Stimulated activated CD8-positive, alpha-beta memory T cell treated with anti-CD3 and anti-CD28 coated beads, Interleukin-7, amount 100 ng/mL, for 24 hours (primary cell): ENCODE data around the gene CARHSP1.
"Not testable (repeated sequence)": the region's sequence is repeated elsewhere in the genome, so short reads cannot be mapped to it uniquely, and the experiment has no call there.

Source experiments
- DNase-seq: peaks from one replicate; pipeline ENCODE4 v3.0.0-alpha.2; 2020; ENCODE audit warnings: low read depth

Gene CARHSP1

GRCh38 chr16:8828541-8829165 lies 40.2 kb downstream of the CARHSP1 start:
- DNase-seq = no peak

- DNase-seq = no peak
Observed at GRCh38 chr16:8826278-8826879, 42.4 kb downstream of the CARHSP1 start.

DNA sequence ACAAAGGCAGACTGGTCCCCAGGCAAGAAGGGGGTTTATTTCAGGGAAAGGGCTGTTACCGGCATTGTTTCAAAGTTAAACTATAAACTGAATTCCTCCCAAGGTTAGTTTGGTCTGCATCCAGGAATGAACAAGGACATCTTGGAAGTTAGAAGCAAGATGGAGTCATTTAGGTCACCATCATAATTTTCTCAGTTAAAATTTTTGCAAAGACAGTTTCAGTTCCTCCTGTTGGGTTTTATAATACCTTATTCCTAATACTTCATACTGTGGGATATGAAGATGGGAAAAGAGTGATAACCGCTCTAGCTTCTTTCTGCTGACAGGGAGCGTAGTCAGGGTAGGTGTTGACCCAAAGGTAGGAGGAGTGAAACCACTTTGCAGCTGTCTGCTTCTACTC lies 46.4 kb downstream of the CARHSP1 start:
- DNase-seq = no peak

GRCh38 chr16:8819411-8820034 lies 49.3 kb downstream of the CARHSP1 start:
- no peak for DNase-seq

- DNase-seq = no peak
Observed at GRCh38 chr16:8818504-8819270, 50.1 kb downstream of the CARHSP1 start.

- DNase-seq = no peak
Observed at GRCh38 chr16:8816967-8817655, 51.7 kb downstream of the CARHSP1 start.

DNA sequence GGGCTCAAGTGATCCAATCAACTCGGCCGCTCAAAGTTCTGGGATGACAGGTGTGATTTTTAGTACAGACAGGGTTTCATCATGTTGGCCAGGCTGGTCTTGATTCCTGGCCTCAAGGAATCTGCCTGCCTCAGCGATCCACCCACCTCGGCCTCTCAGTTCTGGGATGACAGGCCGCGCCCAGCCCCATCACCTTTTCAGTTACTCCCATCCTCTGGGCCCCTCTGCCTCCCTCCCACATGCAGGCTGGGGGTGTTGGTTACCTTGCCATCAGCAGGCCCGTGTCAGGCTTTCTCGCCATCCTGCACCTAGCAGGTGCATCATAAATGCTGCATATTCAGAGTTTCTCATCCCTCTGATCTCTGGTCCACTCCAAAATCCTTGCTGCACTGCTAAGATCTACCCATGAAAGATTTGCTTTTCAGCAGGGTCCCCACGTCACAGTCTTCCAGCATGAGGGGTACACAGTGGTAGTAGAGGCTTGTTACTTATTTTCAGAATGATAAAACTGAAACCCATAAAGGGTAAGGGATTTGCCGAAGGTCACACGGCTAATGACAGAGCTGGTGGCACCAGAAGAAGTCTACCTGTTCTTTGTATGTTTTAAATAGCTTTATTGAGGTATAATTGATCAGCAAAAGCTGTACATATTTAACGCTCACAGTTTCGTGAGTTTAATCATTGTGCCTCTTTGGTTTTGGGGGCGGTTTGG lies 54.6 kb downstream of the CARHSP1 start:
- DNase-seq = no peak

DNA sequence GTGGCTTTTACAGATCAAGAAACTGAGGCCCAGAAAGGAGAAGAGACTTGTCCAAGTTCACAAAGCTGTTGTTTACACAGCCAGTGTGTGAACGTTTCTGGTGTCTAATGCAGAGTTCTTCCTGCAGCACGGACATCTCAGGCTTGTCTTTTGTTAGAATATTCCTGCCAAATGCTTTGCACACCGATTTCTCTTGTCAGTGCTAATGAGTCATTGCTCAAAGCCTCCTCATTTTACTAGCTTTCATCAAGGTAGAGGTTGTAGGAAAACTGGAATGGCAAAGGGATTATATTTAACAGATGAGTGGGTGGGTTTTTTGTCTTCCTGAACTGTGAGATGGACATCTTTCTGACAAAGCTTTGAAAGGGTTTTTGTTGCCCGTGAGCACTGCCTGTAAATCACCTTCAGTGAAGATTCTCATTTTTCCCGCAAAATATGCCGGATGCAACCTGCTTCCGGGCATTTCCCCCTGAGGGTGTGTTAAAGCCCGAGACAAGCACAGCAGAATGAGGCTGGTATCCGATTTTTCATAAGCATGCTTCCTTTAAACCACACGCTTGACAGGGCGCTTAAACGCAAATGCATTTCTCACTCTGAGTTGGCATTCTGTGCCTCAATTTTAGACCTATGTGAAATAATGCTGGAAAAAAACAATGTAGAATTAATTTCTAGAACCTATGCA lies 56.5 kb downstream of the CARHSP1 start:
- no peak for DNase-seq

GRCh38 chr16:8808613-8809353 lies 60.0 kb downstream of the CARHSP1 start:
- no peak for DNase-seq

- DNase-seq = no peak
Observed at GRCh38 chr16:8808009-8808408, 60.8 kb downstream of the CARHSP1 start.

DNA sequence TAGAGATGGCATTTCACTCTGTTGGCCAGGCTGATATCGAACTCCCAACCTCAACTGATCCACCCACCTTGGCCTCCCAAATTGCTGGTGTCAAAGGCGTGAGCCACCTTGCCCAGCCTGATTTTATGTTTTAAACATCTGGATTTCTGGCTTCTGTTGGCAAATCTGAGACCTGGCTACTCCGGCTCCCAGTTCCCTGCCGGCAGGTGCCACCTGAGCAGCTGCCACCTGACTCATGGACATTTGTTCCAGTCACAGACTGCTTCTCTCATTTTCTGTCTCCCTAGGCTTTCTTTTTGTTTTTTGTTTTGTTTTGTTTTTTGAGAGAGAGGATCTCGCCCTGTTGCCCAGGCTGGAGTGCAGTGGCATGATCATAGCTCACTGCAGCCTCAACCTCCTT lies 61.6 kb downstream of the CARHSP1 start:
- DNase-seq = no peak

- no peak for DNase-seq
Observed at GRCh38 chr16:8806272-8806983, 62.4 kb downstream of the CARHSP1 start.

DNA sequence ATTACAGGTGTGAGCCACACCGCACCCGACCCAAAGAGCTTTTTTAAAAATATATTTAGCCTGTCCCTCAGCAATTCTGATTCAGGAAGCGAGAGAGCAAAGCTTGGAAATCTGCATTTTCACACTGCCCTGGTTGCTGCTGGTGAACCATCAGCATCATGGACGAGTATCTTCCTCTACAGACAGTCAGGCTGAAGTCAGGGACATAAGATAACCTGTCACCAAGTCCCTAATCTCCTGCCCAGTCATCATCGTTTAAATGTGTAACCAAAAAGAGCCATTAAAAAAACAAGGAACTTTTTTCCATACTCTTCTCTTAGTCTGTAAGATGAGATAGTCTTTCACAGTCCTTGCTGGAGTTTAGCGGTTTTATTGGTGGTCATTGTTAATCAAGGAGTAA lies 64.5 kb downstream of the CARHSP1 start:
- DNase-seq = no peak

DNA sequence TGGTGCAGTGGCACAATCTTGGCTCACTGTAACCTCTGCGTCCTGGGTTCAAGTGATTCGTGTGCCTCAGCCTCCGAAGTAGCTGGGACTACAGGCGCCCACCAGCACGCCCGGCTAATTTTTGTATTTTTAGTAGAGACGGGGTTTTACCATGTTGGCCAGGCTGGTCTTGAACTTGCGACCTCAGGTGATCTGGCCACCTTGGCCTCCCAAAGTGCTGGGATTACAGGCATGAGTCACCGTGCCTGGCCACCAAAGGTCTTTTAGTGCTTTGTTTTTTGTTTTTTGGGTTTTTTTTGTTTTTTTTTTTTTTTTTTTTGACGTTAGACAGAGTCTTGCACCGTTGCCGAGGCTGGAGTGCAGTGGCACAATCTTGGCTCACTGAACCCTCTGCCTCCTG lies 65.1 kb downstream of the CARHSP1 start:
- not testable (repeated sequence) for DNase-seq
